RPMI8226 (cell line): ENCODE results near the gene RNASE13.
"Not testable (repeated sequence)": the region's sequence is repeated elsewhere in the genome, so short reads cannot be mapped to it uniquely, and the experiment has no call there.

Experiments used
- DNase-seq: peaks from one replicate; pipeline ENCODE4 v3.0.0-alpha.2; 2015

RNASE13 gene

GRCh38 chr14:21019366-21019765 is 15.2 kb downstream of the RNASE13 start:
- DNase-seq: no peak

GRCh38 chr14:21018781-21019180 is 15.8 kb downstream of the RNASE13 start:
- no peak for DNase-seq

GRCh38 chr14:21018286-21018685 is 16.3 kb downstream of the RNASE13 start:
- no peak for DNase-seq

- DNase-seq: no peak
These were observed 16.9 kb downstream of the RNASE13 start for GRCh38 chr14:21017528-21018245.

- no peak for DNase-seq
These were observed 18.0 kb downstream of the RNASE13 start for GRCh38 chr14:21016413-21017190.

GRCh38 chr14:21015312-21015711 is 19.3 kb downstream of the RNASE13 start:
- DNase-seq: no peak

GRCh38 chr14:21014761-21015190 is 19.8 kb downstream of the RNASE13 start:
- DNase-seq: peak; percentile 66

GRCh38 chr14:21011136-21011535 is 23.5 kb downstream of the RNASE13 start:
- DNase-seq: no peak

- not testable (repeated sequence) for DNase-seq
These were observed 24.9 kb downstream of the RNASE13 start for GRCh38 chr14:21009721-21010120.

- no peak for DNase-seq
These were observed 30.7 kb downstream of the RNASE13 start for GRCh38 chr14:21003788-21004346.

- no peak for DNase-seq
These were observed 33.4 kb downstream of the RNASE13 start for GRCh38 chr14:21001218-21001617.

- DNase-seq: no peak
These were observed 35.0 kb downstream of the RNASE13 start for GRCh38 chr14:20999591-20999990.

- no peak for DNase-seq
These were observed 35.8 kb downstream of the RNASE13 start, which contains the start of gene SLC39A2 for GRCh38 chr14:20998674-20999366. Gene SLC39A2, plus strand, starts transcription at chr14:20999293. Its CDS starts 154 bp downstream, at chr14:20999447.

GRCh38 chr14:20998139-20998538 is 36.5 kb downstream of the RNASE13 start:
- DNase-seq: no peak

- DNase-seq: no peak
These were observed 37.0 kb downstream of the RNASE13 start for GRCh38 chr14:20997564-20997963.

- no peak for DNase-seq
These were observed 37.5 kb downstream of the RNASE13 start for GRCh38 chr14:20997115-20997514.

GRCh38 chr14:20996521-20996920 is 38.1 kb downstream of the RNASE13 start:
- DNase-seq: no peak

- DNase-seq: peak; percentile 92
These were observed 44.6 kb downstream of the RNASE13 start, which contains the start of gene METTL17 for GRCh38 chr14:20989787-20990600. Gene METTL17, plus strand, starts transcription at chr14:20989980. Its CDS starts 23 bp downstream, at chr14:20990003.

GRCh38 chr14:20989471-20989786 is 45.2 kb downstream of the RNASE13 start:
- DNase-seq: no peak

GRCh38 chr14:20988717-20989470 is 45.7 kb downstream of the RNASE13 start:
- DNase-seq: no peak

GRCh38 chr14:20986811-20987210 is 47.8 kb downstream of the RNASE13 start:
- DNase-seq: no peak

GRCh38 chr14:20985650-20986049 is 49.0 kb downstream of the RNASE13 start:
- DNase-seq: not testable (repeated sequence)
